ENCODE data around the gene KRTAP4-5. TPM values are rescaled to one million over a fixed set of nuclear protein-coding genes. Genes with fewer than 3 reads are reported as not detected.

The KRTAP4-5 gene
- total and polyA plus RNA-seq, 2 experiments from 2014 or later = not detected

GRCh38 chr17:41131979-41132378, 17.6 kb downstream of the KRTAP4-5 start (continued):
- no peak for TF ChIP-seq ZNF462 (CRISPR knock-in tag; IDR thresholded peaks at IDR 0.05)
- no peak for TF ChIP-seq STAT1 (IDR thresholded peaks at IDR 0.05; ENCODE audit: unreplicated experiment)
- TF ChIP-seq EZH2phosphoT487 (IDR thresholded peaks at IDR 0.05; ENCODE audit: unreplicated experiment) = no peak
- no peak for TF ChIP-seq EZH2 (IDR thresholded peaks at IDR 0.05; ENCODE audit: low read depth, unreplicated experiment)

- H3K79me2 ChIP-seq (replicated peaks; ENCODE audit: insufficient read depth) = no peaks in the 10 kb centered on the region
- peaks cover 5% of the 10 kb centered on the region for H3K4me1 Mint-ChIP-seq
- H3K9me2 ChIP-seq (ENCODE audit: insufficient read depth) = no peaks in the 10 kb centered on the region
- no peak overlapping the region for H3K27ac ChIP-seq (ENCODE audit: low read depth)
- no peak overlapping the region for H3K4me3 Mint-ChIP-seq
- no peaks in the 10 kb centered on the region for H3K27me3 ChIP-seq (ENCODE audit: insufficient read depth)
- no peaks in the 10 kb centered on the region for H3F3A ChIP-seq (replicated peaks; ENCODE audit: low read depth)
- H3K9me3 Mint-ChIP-seq = no peaks in the 10 kb centered on the region; the same call in 2 of the 3 replicates
- H3K4me2 ChIP-seq = no peak overlapping the region
- H3K4me1 ChIP-seq (ENCODE audit: insufficient read depth) = no peaks in the 10 kb centered on the region
- no peak overlapping the region for H3K27ac Mint-ChIP-seq
- DNase-seq (ENCODE audit: low spot score) (no peak), ATAC-seq (no peak)
- H4K20me1 ChIP-seq (replicated peaks; ENCODE audit: insufficient read depth) = no peaks in the 10 kb centered on the region
- H3K36me3 ChIP-seq (ENCODE audit: insufficient read depth) = no peaks in the 10 kb centered on the region
- no peaks in the 10 kb centered on the region for H3K27me3 Mint-ChIP-seq (ENCODE audit: insufficient read depth, low read depth, poor library complexity)
- no peaks in the 10 kb centered on the region for H3K36me3 Mint-ChIP-seq (ENCODE audit: low read depth)
- H2AFZ ChIP-seq = no peak overlapping the region
- no peak overlapping the region for H3K4me3 ChIP-seq
- TF ChIP-seq REST (IDR thresholded peaks at IDR 0.05; ENCODE audit: unreplicated experiment) = no peak
- TF ChIP-seq CREB1 (CRISPR knock-in tag; IDR thresholded peaks at IDR 0.05; ENCODE audit: low read depth) = no peak
- no peak for TF ChIP-seq ETS1 (IDR thresholded peaks at IDR 0.05)
- no peak for TF ChIP-seq POLR2AphosphoS5 (IDR thresholded peaks at IDR 0.05; ENCODE audit: low read depth)
- TF ChIP-seq NANOG (IDR thresholded peaks at IDR 0.05; ENCODE audit: borderline replicate concordance) = no peak
Measured at GRCh38 chr17:41127371-41127770, 22.3 kb downstream of the KRTAP4-5 start.
